Ovary (tissue), 3 donors: ENCODE results near the gene TMEM217.

Source experiments
- CTCF ChIP-seq, 3 donors: fragments of 450-650 bp in 2 of 3; fragments of 200-600 bp in 1 of 3; IDR thresholded peaks; one replicate each; pipeline versions ENCODE4 v1.5.1 to v1.8.0; 2016 to 2022; ENCODE audit warnings: antibody characterized with exemption in 3 of 3, mild to moderate bottlenecking in 1 of 3
- POLR2A ChIP-seq: fragments of 450-650 bp; IDR thresholded peaks from one replicate; pipeline ENCODE4 v1.6.1; 2017; ENCODE audit warnings: antibody characterized with exemption, mild to moderate bottlenecking, moderate library complexity
- donor health status: DM: no; HTN: no; CAD: no.

GRCh38 chr6:37175332-37176267 lies 82.3 kb downstream of the TMEM217 start:
- TF ChIP-seq CTCF (IDR thresholded peaks at IDR 0.05) (no peak), POLR2A (no peak)
